ENCODE measurements around the gene LRRC72. TPM values are rescaled to one million over a fixed set of nuclear protein-coding genes. Genes with fewer than 3 reads are reported as not detected.

LRRC72 gene
- total RNA-seq, 1 experiment from 2014 or later: not detected

GRCh38 chr7:16564023-16564380 lies 37.4 kb downstream of the LRRC72 start:
- Histone ChIP-seq H2BK15ac (ENCODE audit: low read depth, low read length) (no peak overlapping the region), H3K56ac (ENCODE audit: insufficient read length, low read depth, low read length) (no peak overlapping the region), H3K79me1 (ENCODE audit: insufficient read depth, low read depth, low read length, poor library complexity, severe bottlenecking) (no peaks in the 10 kb centered on the region), H3K9ac (ENCODE audit: extremely low read depth, insufficient read length, low read length) (no peak overlapping the region), H2BK5ac (ENCODE audit: insufficient read length, low read length) (no peak overlapping the region), H3K9me3 (ENCODE audit: control insufficient read depth, low read depth, low read length) (no peaks in the 10 kb centered on the region), H3K27me3 (ENCODE audit: insufficient read depth, low read length) (no peaks in the 10 kb centered on the region), H3K14ac (ENCODE audit: insufficient read depth, low read length) (no peak overlapping the region), H3K79me2 (ENCODE audit: insufficient read depth, low read length) (no peaks in the 10 kb centered on the region), H3K27ac (ENCODE audit: insufficient read length, low read depth, low read length) (no peak overlapping the region), H2AFZ (ENCODE audit: low read length) (no peak overlapping the region), H2BK20ac (ENCODE audit: low read depth, low read length, poor library complexity, severe bottlenecking) (no peak overlapping the region), H3K23me2 (ENCODE audit: insufficient read length, low read depth, low read length, poor library complexity, severe bottlenecking) (no peaks in the 10 kb centered on the region), H3K23ac (ENCODE audit: insufficient read length, low read depth, low read length) (no peak overlapping the region), H2BK120ac (ENCODE audit: low read depth, low read length, poor library complexity, severe bottlenecking) (no peak overlapping the region), H3K18ac (ENCODE audit: insufficient read length, low read depth, low read length) (no peak overlapping the region), H2BK12ac (ENCODE audit: insufficient read length, low read depth, low read length) (no peak overlapping the region), H3K4ac (ENCODE audit: low read depth, low read length) (no peak overlapping the region), H4K20me1 (ENCODE audit: control insufficient read depth, insufficient read depth, insufficient read length) (no peaks in the 10 kb centered on the region), H3T11ph (ENCODE audit: low read length) (no peak overlapping the region), H4K8ac (replicated peaks; ENCODE audit: insufficient read length, low read depth, low read length) (no peak overlapping the region), H3K4me2 (ENCODE audit: insufficient read depth, insufficient read length, low read length) (no peak overlapping the region), H4K5ac (ENCODE audit: insufficient read length, low read depth, low read length) (no peak overlapping the region), H4K91ac (ENCODE audit: insufficient read length, low read depth, low read length) (no peak overlapping the region), H3K4me1 (ENCODE audit: insufficient read depth, low read length) (no peaks in the 10 kb centered on the region), H2AK5ac (ENCODE audit: insufficient read length, low read length) (no peak overlapping the region)
- no peak overlapping the region for H3K4me3 Mint-ChIP-seq
- no peaks in the 10 kb centered on the region for H3K27me3 Mint-ChIP-seq (ENCODE audit: low read depth)
- H3K9me3 Mint-ChIP-seq: no peaks in the 10 kb centered on the region; a peak in 1 of 5 replicates
- no peak overlapping the region for H3K27ac Mint-ChIP-seq
- DNase-seq: no peak
- TF ChIP-seq, protein P1, sequence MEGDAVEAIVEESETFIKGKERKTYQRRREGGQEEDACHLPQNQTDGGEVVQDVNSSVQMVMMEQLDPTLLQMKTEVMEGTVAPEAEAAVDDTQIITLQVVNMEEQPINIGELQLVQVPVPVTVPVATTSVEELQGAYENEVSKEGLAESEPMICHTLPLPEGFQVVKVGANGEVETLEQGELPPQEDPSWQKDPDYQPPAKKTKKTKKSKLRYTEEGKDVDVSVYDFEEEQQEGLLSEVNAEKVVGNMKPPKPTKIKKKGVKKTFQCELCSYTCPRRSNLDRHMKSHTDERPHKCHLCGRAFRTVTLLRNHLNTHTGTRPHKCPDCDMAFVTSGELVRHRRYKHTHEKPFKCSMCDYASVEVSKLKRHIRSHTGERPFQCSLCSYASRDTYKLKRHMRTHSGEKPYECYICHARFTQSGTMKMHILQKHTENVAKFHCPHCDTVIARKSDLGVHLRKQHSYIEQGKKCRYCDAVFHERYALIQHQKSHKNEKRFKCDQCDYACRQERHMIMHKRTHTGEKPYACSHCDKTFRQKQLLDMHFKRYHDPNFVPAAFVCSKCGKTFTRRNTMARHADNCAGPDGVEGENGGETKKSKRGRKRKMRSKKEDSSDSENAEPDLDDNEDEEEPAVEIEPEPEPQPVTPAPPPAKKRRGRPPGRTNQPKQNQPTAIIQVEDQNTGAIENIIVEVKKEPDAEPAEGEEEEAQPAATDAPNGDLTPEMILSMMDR (conservative IDR thresholded peaks at IDR 0.05): no peak
- WGBS (ENCODE audit: extremely low coverage, insufficient read length, low lambda C conversion rate): no CpG with 5 or more reads among the region's 4 CpGs
- H3K4me1 Mint-ChIP-seq: peaks cover 4% of the 10 kb centered on the region in 2 experiments; a peak in 3 of 4 replicates
- no peaks in the 10 kb centered on the region for H3K36me3 Mint-ChIP-seq (ENCODE audit: insufficient read depth in 1 of 3, low read depth in 3 of 3)
